KOPT-K1 (cell line): ENCODE data around the gene MFNG.
"Not testable (repeated sequence)": the region's sequence is repeated elsewhere in the genome, so short reads cannot be mapped to it uniquely, and the experiment has no call there.

Experiments
- H3K27ac ChIP-seq: fragments of 200-600 bp; sonication (generic); 2 replicates; pipeline ENCODE4 v1.5.1; 2016; ENCODE audit warnings: antibody characterized with exemption, mild to moderate bottlenecking, low read depth, low read length; ENCODE audit not compliant: poor library complexity, severe bottlenecking
- H3K36me3 ChIP-seq: fragments of 200-600 bp; sonication (generic); 2 replicates; pipeline ENCODE4 v1.5.1; 2017; ENCODE audit warnings: antibody characterized with exemption, mild to moderate bottlenecking, low read length, moderate library complexity; ENCODE audit not compliant: insufficient read depth
- H3K9me3 ChIP-seq: fragments of 200-600 bp; sonication (generic); 2 replicates; pipeline ENCODE4 v1.5.1; 2017; ENCODE audit warnings: antibody characterized with exemption, low read length, mild to moderate bottlenecking; ENCODE audit not compliant: insufficient read depth, poor library complexity, severe bottlenecking

MFNG gene, protein sequence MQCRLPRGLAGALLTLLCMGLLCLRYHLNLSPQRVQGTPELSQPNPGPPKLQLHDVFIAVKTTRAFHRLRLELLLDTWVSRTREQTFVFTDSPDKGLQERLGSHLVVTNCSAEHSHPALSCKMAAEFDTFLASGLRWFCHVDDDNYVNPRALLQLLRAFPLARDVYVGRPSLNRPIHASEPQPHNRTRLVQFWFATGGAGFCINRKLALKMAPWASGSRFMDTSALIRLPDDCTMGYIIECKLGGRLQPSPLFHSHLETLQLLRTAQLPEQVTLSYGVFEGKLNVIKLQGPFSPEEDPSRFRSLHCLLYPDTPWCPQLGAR

GRCh38 chr22:37486224-37486845 lies at the start of gene MFNG:
Gene MFNG, minus strand, starts transcription at chr22:37486384. Its CDS starts 207 bp downstream, at chr22:37486177.
- H3K9me3 ChIP-seq, result no peaks in the 10 kb centered on the region
- H3K27ac ChIP-seq, result peak within 1 kb of the TSS; percentile 96
- H3K36me3 ChIP-seq, result no peaks in the 10 kb centered on the region

GRCh38 chr22:37535159-37535558 lies 49.0 kb upstream of the MFNG start:
- Histone ChIP-seq H3K27ac (no peak overlapping the region), H3K9me3 (no peaks in the 10 kb centered on the region), H3K36me3 (no peaks in the 10 kb centered on the region)

DNA sequence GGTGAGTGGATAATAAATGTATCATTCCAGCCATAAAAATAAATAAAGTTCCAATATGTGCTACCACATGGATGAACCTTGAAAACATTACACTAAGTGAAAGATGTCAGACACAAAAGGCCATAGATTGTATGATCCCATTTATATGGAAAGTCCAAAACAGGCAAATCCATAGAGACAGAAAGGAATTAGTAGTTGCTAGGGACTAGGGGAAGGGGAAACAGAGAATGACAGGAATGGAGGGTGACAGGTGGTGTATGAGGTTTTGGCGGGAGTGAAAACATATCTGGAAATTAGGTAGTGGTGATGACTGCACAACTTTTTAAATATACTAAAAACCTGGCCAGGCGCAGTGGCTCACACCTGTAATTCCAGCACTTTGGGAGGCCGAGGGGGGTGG lies 48.3 kb upstream of the MFNG start:
- no peaks in the 10 kb centered on the region for H3K36me3 ChIP-seq
- H3K27ac ChIP-seq, result no peak overlapping the region
- no peaks in the 10 kb centered on the region for H3K9me3 ChIP-seq

DNA sequence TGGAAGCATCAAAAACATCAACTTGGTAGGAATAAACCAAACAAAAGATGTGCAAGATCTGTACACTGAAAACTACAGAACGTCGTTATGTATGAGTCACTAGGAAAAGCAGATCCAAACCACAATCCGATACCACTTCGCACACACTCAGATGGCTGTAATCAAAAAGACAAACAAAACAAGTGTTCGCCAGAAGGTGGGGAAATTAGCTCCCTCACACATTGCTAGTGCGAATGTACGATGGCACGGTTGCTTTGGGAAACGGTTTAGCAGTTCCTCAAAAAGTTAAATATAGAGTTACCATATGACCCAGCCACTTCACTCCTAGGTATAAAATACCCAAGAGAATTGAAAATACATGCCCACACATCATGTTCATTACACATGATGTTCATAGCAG lies 47.8 kb upstream of the MFNG start:
- Histone ChIP-seq H3K27ac (no peak overlapping the region), H3K9me3 (no peaks in the 10 kb centered on the region), H3K36me3 (no peaks in the 10 kb centered on the region)

DNA sequence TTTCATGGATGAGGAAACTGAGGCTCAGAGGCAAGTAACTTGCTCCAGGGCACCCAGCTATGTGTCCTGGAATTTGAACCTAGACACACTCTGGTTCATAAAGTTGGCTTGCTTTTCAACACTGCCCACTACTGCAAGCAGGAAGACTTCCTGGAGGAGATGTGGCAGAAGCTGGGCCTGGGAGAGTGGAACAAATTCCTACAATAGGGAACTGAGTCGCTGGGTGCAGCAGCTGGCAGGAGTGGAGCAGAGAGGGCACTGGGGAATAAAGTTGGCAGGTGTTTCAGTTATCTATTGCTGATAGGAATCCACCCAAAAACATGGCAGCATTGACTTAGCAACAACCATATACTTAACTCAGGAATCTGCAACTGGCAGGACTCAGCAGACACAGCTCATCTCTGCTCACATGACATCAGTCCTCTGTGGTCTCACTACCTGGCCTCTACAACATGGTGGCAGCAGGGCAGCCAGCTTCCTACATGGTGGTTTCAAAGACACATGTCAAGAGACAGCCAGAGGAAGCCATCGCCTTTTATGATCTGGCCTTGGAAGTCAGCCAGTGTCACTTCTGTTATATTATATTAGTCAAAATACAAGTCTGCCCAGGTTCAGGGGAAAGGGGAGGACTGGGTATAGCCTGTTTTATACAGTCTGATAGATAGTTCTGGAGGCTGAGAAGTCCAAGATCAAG lies 43.6 kb upstream of the MFNG start:
- no peaks in the 10 kb centered on the region for H3K36me3 ChIP-seq
- no peak overlapping the region for H3K27ac ChIP-seq
- H3K9me3 ChIP-seq, result no peaks in the 10 kb centered on the region

DNA sequence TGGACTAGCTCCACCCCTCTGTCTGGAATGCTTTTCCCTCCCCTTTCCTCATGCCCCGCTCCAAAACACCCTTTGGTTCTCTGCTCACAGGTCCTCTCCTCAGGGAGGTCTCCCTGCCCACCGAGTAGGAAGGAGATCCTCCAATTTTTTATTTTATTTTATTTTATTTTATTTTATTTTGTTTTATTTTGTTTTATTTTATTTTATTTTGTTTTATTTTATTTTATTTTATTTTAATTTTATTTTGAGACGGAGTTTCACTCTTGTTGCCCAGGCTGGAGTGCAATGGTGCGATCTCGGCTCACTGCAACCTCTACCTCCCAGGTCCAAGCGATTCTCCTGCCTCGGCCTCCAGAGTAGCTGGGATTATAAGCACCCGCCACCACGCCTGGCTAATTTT lies 41.8 kb upstream of the MFNG start:
- not testable (repeated sequence) for H3K9me3 ChIP-seq, H3K27ac ChIP-seq, H3K36me3 ChIP-seq

DNA sequence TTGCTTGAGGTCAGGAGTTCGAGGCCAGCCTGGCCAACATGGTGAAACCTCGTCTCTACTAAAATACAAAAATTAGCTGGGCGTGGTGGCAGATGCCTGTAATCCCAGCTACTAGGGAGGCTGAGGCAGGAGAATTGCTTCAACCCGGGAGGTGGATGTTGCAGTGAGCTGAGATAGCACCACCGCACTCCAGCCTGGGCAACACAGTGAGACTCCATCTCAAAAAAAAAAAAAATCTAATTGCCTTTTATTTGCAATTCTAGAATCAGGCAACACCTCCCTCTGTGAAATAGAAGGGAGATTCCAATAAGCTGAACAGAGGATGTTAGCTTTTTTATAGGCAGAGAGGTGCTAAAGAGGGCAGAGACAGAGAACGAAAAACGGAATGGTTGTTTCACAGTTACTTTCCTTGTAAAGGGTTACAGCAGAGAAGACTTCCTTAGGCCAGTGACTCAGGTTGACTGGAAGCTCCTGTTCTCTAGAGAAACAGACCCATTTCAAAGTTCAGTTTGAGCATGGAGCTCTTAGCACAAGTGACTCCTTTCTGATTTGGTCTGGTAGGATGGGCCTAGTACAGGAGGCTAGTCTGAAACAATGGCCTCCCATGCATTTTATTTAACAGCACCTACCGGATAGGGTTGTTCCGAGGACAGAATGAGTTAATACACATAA lies 41.0 kb upstream of the MFNG start:
- H3K36me3 ChIP-seq, H3K9me3 ChIP-seq, H3K27ac ChIP-seq: not testable (repeated sequence)

DNA sequence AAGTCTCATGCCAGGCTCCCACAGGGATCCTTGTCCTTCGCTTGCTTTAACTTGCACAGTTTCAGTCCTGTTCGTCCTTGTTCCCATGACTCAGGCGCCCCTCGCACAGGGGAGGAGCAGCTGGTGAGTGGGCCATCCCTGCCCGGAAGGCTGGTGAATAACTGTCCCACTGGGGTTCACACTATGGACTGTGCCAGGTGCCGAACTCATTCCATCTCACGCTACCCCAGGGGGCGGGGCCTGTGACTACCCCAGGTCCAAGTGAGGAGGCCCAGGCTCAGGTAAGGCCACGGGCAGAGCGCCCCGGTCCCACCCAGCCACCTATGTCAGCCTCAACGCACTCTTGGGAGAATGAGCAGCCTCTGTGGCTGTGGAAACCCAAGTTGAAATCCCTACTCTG lies 40.2 kb upstream of the MFNG start:
- H3K36me3 ChIP-seq, result no peaks in the 10 kb centered on the region
- H3K27ac ChIP-seq, result no peak overlapping the region
- H3K9me3 ChIP-seq, result no peaks in the 10 kb centered on the region

DNA sequence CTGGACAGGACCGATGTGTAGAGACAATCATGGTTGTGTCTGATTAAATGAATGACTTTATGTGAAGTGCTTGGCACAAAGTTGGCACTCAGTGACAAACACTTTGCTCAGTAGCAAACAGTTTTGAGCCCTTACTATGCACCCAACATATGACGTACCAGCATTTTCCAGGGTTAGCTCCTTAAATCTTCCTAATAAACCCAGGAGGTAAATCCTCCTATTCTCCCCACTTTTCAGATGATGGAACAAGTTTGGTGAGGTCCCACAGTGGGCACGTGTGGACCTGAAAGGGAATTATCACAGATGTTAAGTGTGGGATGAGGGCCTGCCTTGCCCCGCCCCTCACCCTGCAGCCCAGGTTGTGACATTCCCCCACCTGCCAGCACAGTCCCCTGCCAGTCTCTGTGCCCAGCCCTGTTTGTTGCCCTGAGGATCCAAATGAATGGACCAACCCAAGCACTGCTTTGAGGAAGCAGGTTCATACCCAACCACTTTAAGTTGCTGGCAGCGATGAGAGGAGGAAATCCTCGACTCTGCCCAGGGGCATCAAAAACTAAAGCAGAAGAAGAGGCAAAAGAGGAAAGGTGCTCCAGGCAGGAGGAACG lies 39.7 kb upstream of the MFNG start:
- no peaks in the 10 kb centered on the region for H3K9me3 ChIP-seq
- H3K27ac ChIP-seq, result no peak overlapping the region
- no peaks in the 10 kb centered on the region for H3K36me3 ChIP-seq

GRCh38 chr22:37525073-37525745 lies 39.0 kb upstream of the MFNG start:
- Histone ChIP-seq H3K36me3 (no peaks in the 10 kb centered on the region), H3K9me3 (no peaks in the 10 kb centered on the region), H3K27ac (no peak overlapping the region)

DNA sequence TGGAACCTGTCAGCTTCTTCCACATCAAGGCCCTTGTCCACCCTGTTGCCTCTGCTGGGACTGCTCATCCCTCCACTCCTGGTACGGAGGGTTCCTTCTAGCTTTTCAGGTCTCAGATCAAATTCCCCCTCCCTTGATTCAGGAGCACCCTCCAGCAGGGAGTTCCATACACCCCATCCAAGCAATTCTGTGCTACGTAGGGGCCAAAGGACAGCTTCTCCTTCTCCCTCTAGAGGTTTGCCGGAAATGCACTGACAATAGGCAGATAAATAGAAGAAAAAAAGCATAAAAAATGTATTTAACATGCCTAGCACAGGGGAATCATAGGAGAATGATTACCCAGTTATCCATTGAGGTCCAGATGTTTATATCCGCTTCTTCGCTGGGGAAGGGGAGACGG lies 36.3 kb upstream of the MFNG start:
- Histone ChIP-seq H3K27ac (no peak overlapping the region), H3K9me3 (no peaks in the 10 kb centered on the region), H3K36me3 (no peaks in the 10 kb centered on the region)

DNA sequence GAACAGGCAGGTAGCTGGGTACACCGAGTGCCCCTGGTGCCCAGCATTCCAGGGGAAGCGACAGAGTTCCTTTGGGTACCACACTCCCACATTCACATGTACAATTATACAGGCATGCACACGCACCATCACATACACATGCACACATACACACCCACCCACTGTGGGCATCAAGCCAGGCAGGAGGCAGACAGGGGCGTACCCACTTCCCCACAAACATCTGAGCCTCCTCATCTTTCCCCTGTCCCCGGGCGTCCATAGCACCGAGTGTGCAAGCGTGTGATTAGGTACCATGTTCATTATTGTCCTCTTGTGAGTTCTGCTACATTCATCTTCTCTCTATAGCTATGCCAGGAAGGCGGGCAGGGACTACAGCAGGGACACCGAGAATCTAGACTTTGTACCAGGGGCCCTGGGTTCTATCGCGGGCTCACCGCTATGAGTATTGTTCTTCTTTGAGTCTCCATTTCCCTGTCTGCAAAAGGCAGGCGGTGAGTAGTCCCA lies 35.1 kb upstream of the MFNG start:
- Histone ChIP-seq H3K36me3 (no peaks in the 10 kb centered on the region), H3K27ac (no peak overlapping the region)

GRCh38 chr22:37520776-37521191 lies 34.6 kb upstream of the MFNG start:
- Histone ChIP-seq H3K27ac (no peak overlapping the region), H3K9me3 (no peaks in the 10 kb centered on the region), H3K36me3 (no peaks in the 10 kb centered on the region)

More for the DNA sequence above, 35.1 kb upstream of the MFNG start:
- no peaks in the 10 kb centered on the region for H3K9me3 ChIP-seq
